SK-N-MC (cell line): Measurements from ENCODE around the gene IMMT.

ENCODE experiments used
- EZH2 ChIP-seq: fragments of 200-600 bp; sonication (generic); IDR thresholded peaks from one replicate; pipeline ENCODE4 v1.6.1; 2017; ENCODE audit warnings: antibody characterized with exemption
- FOXP2 ChIP-seq: optimal IDR thresholded peaks from 2 replicates; pipeline ENCODE3; 2011; ENCODE audit warnings: mild to moderate bottlenecking, moderate library complexity; ENCODE audit not compliant: insufficient read depth; ENCODE audit errors: extremely low read length, control extremely low read depth
- POLR2AphosphoS5 ChIP-seq: IDR thresholded peaks from 2 replicates; pipeline ENCODE4 v1.6.1; 2012; ENCODE audit warnings: mild to moderate bottlenecking, low read depth, low read length, borderline replicate concordance

- TF ChIP-seq EZH2 (no peak), POLR2AphosphoS5 (no peak), FOXP2 (no peak)
Measured at GRCh38 chr2:86239745-86240144, 44.5 kb upstream of the IMMT start.
